HG02884 (cell line): ENCODE data around the gene KRTAP9-1.
"Not testable (repeated sequence)": the region's sequence is repeated elsewhere in the genome, so short reads cannot be mapped to it uniquely, and the experiment has no call there.

Source experiments
- ATAC-seq: cut with Tn5 transposase; IDR thresholded peaks from one replicate; pipeline ENCODE4 v1.9.1; 2021; ENCODE audit warnings: mild to moderate bottlenecking, moderate library complexity; ENCODE audit not compliant: unreplicated experiment

Gene KRTAP9-1

GRCh38 chr17:41189837-41190318 lies at the start of gene KRTAP9-1:
TSS of gene KRTAP9-1 (plus strand) at chr17:41189887. CDS start at chr17:41189887, 0 bp downstream.
- ATAC-seq, result not testable (repeated sequence)

GRCh38 chr17:41140360-41141131 lies 49.1 kb upstream of the KRTAP9-1 start, which contains the start of gene KRTAP4-6:
TSS of gene KRTAP4-6 (minus strand) at chr17:41140544. CDS start at chr17:41140487, 57 bp downstream.
- no peak for ATAC-seq

GRCh38 chr17:41141361-41141760 lies 48.3 kb upstream of the KRTAP9-1 start:
- no peak for ATAC-seq

- ATAC-seq, result no peak
Measured at GRCh38 chr17:41144846-41145245, 44.8 kb upstream of the KRTAP9-1 start.

GRCh38 chr17:41145261-41145660 lies 44.4 kb upstream of the KRTAP9-1 start:
- no peak for ATAC-seq

- ATAC-seq, result no peak
Measured at GRCh38 chr17:41147531-41148204, 42.0 kb upstream of the KRTAP9-1 start.

- not testable (repeated sequence) for ATAC-seq
Measured at GRCh38 chr17:41148971-41149651, 40.6 kb upstream of the KRTAP9-1 start.

GRCh38 chr17:41149652-41149985 lies 40.1 kb upstream of the KRTAP9-1 start, which contains the start of gene KRTAP4-5:
TSS of gene KRTAP4-5 (minus strand) at chr17:41149825. CDS start at chr17:41149767, 58 bp downstream.
- ATAC-seq, result no peak

GRCh38 chr17:41150026-41150425 lies 39.7 kb upstream of the KRTAP9-1 start:
- no peak for ATAC-seq

GRCh38 chr17:41151525-41151924 lies 38.2 kb upstream of the KRTAP9-1 start:
- ATAC-seq, result no peak

GRCh38 chr17:41153856-41154255 lies 35.8 kb upstream of the KRTAP9-1 start:
- ATAC-seq, result no peak

- ATAC-seq, result not testable (repeated sequence)
Measured at GRCh38 chr17:41160190-41160589, 29.5 kb upstream of the KRTAP9-1 start.

GRCh38 chr17:41160648-41161047 lies 29.0 kb upstream of the KRTAP9-1 start, which contains the start of gene KRTAP4-4:
TSS of gene KRTAP4-4 (minus strand) at chr17:41160748. CDS start at chr17:41160691, 57 bp downstream.
- no peak for ATAC-seq

- no peak for ATAC-seq
Measured at GRCh38 chr17:41163828-41164227, 25.9 kb upstream of the KRTAP9-1 start.

GRCh38 chr17:41167561-41167960 lies 22.1 kb upstream of the KRTAP9-1 start:
- ATAC-seq, result no peak

- ATAC-seq, result no peak
Measured at GRCh38 chr17:41168121-41168520, 21.6 kb upstream of the KRTAP9-1 start, which contains the start of gene KRTAP4-3. TSS of gene KRTAP4-3 (minus strand) at chr17:41168221. CDS start at chr17:41168172, 49 bp downstream.

- no peak for ATAC-seq
Measured at GRCh38 chr17:41171886-41172285, 17.8 kb upstream of the KRTAP9-1 start.

- no peak for ATAC-seq
Measured at GRCh38 chr17:41176744-41177387, 12.8 kb upstream of the KRTAP9-1 start.

- ATAC-seq, result no peak
Measured at GRCh38 chr17:41177727-41178271, 11.9 kb upstream of the KRTAP9-1 start, which contains the start of gene KRTAP4-2. TSS of gene KRTAP4-2 (minus strand) at chr17:41178221. CDS start at chr17:41178164, 57 bp downstream.

GRCh38 chr17:41178341-41178740 lies 11.3 kb upstream of the KRTAP9-1 start:
- ATAC-seq, result no peak
